Heart right ventricle (tissue), 16 donors: ENCODE measurements around the gene ATP8B3. TPM values are rescaled to one million over a fixed set of nuclear protein-coding genes. Genes with fewer than 3 reads are reported as not detected.

Experiments used
- ATAC-seq, 8 donors: fragments of 200-7000 bp; cut with Tn5 transposase; one replicate each; pipeline ENCODE4 v1.9.1; 2020; ENCODE audit warnings: mild to moderate bottlenecking in 8 of 8, moderate library complexity in 8 of 8, moderate number of reproducible peaks in 1 of 8
- DNase-seq, 2 donors: peaks; one replicate each; pipeline ENCODE4 v3.0.0-alpha.2; 2020
- H3K27ac ChIP-seq, 10 donors: fragments of 200-600 bp; sonication (generic) in 2 of 10; one replicate each; pipeline versions ENCODE4 v1.5.0 to v1.8.0; 2020 to 2022; ENCODE audit warnings: mild to moderate bottlenecking in 3 of 10
- H3K27me3 ChIP-seq, 7 donors: fragments of 200-600 bp; one replicate each; pipeline ENCODE4 v1.8.0; 2021 to 2022; ENCODE audit warnings: mild to moderate bottlenecking in 2 of 7
- H3K36me3 ChIP-seq, 9 donors: fragments of 200-600 bp; sonication (generic) in 1 of 9; one replicate each; pipeline versions ENCODE4 v1.5.0 to v1.8.0; 2020 to 2022; ENCODE audit warnings: mild to moderate bottlenecking in 2 of 9
- H3K4me1 ChIP-seq, 9 donors: fragments of 200-600 bp; sonication (generic) in 1 of 9; one replicate each; pipeline versions ENCODE4 v1.5.0 to v1.8.0; 2020 to 2022; ENCODE audit warnings: mild to moderate bottlenecking in 4 of 9
- H3K4me3 ChIP-seq, 10 donors: fragments of 200-600 bp; sonication (generic) in 2 of 10; one replicate each; pipeline versions ENCODE4 v1.5.0 to v1.8.0; 2020 to 2022; ENCODE audit warnings: mild to moderate bottlenecking in 7 of 10, moderate library complexity in 2 of 10
- H3K9me3 ChIP-seq, 11 donors: fragments of 200-600 bp in 10 of 11; sonication (generic) in 2 of 11; one replicate each; pipeline versions ENCODE4 v1.5.0 to v1.8.0; 2013 to 2022; ENCODE audit warnings: mild to moderate bottlenecking in 2 of 11, control low read depth in 1 of 11, moderate library complexity in 1 of 11
- WGBS, 2 donors: extraction: QIAGEN DNeasy Blood & Tissue Kit; methylation state at CpG; one replicate each; pipeline ENCODE4 v1.1.7; 2013; ENCODE audit warnings: inconsistent platforms in 1 of 2; 5-methylcytosine and 5-hydroxymethylcytosine counted together
- intact Hi-C, 10 donors: fragments of 100-400 bp; cut with DNase I; formaldehyde crosslinking; loops; one replicate each; pipeline versions ENCODE4 v1.11.1 to v1.14.2; 2022
- polyA plus RNA-seq, 2 donors: library from polyadenylated mRNA; stranded (reverse); fragments of 200-250 nt; gene quantifications; one replicate each; pipeline ENCODE4 v1.2.3, GENCODE V29; 2013
- total RNA-seq, 10 donors: library from RNA; stranded (reverse); fragmentation: NEBNext Ultra II Directional in 3 of 10; extraction: Animal tissue kit (Norgen Biotek cat#: 25700) in 3 of 10; gene quantifications; one replicate each; pipeline versions ENCODE4 v1.2.1 to v1.2.4, GENCODE V29; 2021 to 2023
- TF ChIP-seq, protein P1 (sequence below), 9 donors: fragments of 200-600 bp; sonication (generic) in 2 of 9; IDR thresholded peaks; one replicate each; pipeline versions ENCODE4 v1.5.0 to v1.8.0; 2021 to 2022; ENCODE audit warnings: antibody characterized with exemption in 9 of 9, mild to moderate bottlenecking in 5 of 9, moderate library complexity in 1 of 9
- donor health status: Arrhythmogenic right ventricular cardiomyopathy.
- donor health status: ischemic (EF 13 %, LVEDD 7.1; RV severe dilation, severe dysfunction).
- donor health status: healthy with polysubstance abuse.
- donor health status: DM: no; HTN: yes; CAD: no.
- donor health status: DM: no; HTN: no; CAD: no.
- donor health status: ischemic (EF 25% LVEDD 6.9; RV normal size, moderate dysfunction).
- donor health status: ischemic (EF 25% LVEDD 5.7; RV mildly dilated, moderate dysfunction).
- donor health status: healthy.
- donor health status: DM: yes; HTN: yes; CAD: no.
- donor health status: Ischemic cardiomyopathy.
- donor health status: ischemic (EF 35%, LVEDD 5.7; RV mildly dilated, moderate dysfunction).
- donor health status: nonischemic (EF 11% LVEDD 7.7; RV severe dilation, severe dysfunction).
- donor health status: DM: yes; HTN: yes; CAD: no.
- donor health status: PGD.
- donor health status: ischemic (EF 29% LVEDD 5.4; RV normal size, mild dysfunction).
- donor health status: nonischemic (EF 23%, LVEDD 6.1; RV moderate dilation, normal function).

The ATP8B3 gene
- total and polyA plus RNA-seq, 12 donors, result 0.13 to 3.4 (median 0.52) TPM

DNA sequence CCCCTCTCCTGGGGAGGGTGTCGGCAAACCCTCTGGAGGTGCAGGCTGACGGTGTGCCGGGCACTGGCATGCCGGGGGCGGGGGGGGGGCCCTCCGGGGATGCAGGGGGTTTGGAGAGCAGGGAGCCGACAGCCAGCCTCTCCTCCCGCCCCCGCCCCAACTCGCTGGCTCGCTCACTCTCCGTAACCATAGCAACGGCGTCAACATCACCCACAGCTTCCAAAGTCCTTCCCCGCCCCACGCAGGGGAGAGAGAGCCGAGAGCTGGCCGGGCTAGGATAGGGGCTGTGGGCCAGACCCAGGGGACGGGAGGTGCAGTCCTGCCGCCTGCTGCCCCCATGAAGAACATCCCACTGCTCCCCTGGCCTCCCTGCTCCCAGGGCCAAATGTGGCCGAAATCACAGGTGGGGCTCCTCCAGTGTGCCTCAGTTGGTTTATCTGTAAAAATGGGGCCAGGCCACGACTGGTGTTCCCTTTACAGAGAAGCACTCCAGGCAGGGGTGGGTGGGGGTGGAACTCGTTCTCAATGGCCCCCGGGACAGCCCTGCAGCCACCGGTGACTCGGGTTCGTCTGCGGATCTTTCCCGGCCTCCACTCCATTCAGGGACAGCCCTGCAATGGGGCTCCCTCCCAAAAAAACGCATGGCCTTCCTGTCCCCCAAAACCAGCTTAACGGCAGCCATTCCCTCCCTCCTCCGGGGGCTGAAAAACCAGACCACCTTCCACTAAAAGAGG is 48.1 kb upstream of the ATP8B3 start:
- no peaks in the 10 kb centered on the region for H3K27me3 ChIP-seq
- intact Hi-C loops, result loop anchor here in 1 of 10 donors (10.0 kb wide), 1 partner anchor 205 kb away; no protein-coding TSS in a partner anchor
- TF ChIP-seq, protein P1, sequence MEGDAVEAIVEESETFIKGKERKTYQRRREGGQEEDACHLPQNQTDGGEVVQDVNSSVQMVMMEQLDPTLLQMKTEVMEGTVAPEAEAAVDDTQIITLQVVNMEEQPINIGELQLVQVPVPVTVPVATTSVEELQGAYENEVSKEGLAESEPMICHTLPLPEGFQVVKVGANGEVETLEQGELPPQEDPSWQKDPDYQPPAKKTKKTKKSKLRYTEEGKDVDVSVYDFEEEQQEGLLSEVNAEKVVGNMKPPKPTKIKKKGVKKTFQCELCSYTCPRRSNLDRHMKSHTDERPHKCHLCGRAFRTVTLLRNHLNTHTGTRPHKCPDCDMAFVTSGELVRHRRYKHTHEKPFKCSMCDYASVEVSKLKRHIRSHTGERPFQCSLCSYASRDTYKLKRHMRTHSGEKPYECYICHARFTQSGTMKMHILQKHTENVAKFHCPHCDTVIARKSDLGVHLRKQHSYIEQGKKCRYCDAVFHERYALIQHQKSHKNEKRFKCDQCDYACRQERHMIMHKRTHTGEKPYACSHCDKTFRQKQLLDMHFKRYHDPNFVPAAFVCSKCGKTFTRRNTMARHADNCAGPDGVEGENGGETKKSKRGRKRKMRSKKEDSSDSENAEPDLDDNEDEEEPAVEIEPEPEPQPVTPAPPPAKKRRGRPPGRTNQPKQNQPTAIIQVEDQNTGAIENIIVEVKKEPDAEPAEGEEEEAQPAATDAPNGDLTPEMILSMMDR (IDR thresholded peaks at IDR 0.05), result no peak
- H3K4me1 ChIP-seq, result peaks cover 30 to 82% (median 70%) of the 10 kb centered on the region in 9 donors
- peak overlapping the region in 6 of 10 donors; percentile 23 to 68 (median 45) for H3K27ac ChIP-seq
- WGBS, 2 donors, result 30 to 39% methylated on average over 27 to 32 of the region's 32 CpGs
- H3K36me3 ChIP-seq, result no peaks in the 10 kb centered on the region
- peak overlapping the region in 5 of 10 donors; percentile 0 to 84 (median 24) for H3K4me3 ChIP-seq
- DNase-seq (peak in 1 of 2 donors; percentile 79), ATAC-seq (no peak)
- H3K9me3 ChIP-seq, result no peaks in the 10 kb centered on the region

DNA sequence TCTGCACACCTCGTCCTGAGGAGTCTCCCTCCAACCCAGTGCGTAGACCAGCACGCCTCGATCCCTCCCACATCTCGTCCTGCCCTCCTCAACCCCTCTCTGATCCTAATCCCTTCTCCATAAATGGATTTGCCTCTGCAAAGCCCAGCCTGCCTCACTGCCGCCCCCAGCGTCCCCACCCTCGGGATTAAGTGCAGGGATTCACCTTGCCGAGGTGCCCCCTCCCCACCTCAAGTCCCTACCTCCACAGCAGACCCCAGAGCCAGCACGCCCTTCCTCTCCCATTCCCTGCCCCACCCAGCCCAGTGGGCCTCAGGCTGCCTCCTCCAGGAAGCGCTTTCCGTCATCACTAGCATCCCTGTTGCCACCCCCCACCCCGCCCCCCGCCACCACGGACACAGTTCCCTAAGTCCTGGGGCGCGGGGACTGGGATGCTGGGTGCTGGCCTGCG is 47.3 kb upstream of the ATP8B3 start:
- Histone ChIP-seq H3K4me3 (peak overlapping the region in 1 of 10 donors; percentile 24), H3K27me3 (no peaks in the 10 kb centered on the region), H3K36me3 (peaks cover 0 to under 1% (median 0%) of the 10 kb centered on the region in 9 donors), H3K27ac (peak overlapping the region in 6 of 10 donors; percentile 23 to 58 (median 45)), H3K9me3 (no peaks in the 10 kb centered on the region), H3K4me1 (peaks cover 34 to 82% (median 76%) of the 10 kb centered on the region in 9 donors)
- ATAC-seq (no peak), DNase-seq (no peak)
- TF ChIP-seq, protein P1 (IDR thresholded peaks at IDR 0.05), result no peak
- 66% methylated on average over 18 of the region's 18 CpGs for WGBS, 2 donors
- intact Hi-C loops, result no loop called here

DNA sequence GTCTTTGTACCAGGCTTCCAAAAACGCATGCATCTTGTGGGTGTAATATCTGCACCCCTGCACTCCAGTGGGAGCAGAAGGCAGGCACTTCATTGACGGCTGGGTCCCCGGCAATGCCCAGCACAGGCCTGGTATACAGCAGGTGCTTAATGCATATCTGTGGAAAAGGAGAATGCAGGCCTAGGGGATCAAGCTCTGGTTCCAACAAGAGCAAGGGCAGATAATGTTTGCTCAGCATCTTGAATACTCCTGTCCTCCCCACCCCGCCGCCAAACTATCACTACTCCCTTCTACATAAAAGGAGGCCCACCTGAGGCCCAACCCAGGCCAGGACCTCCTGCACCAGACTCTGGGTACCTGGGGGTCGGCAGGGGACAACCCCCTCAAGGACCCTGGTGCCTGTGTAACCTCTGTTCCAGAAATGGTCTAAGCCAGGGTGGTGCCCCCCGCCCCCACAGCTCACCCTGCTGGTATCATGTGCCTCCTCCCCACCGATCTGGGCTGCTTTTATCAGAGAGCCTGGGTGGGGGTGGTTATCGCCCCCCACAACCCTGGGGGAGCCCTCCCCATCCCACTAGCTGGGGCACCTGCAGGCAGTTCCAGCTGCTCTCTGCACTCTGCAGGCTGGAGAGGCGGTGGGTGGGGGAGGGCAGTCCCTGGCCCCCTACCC is 46.5 kb upstream of the ATP8B3 start:
- ATAC-seq, result no peak
- 77 to 80% methylated on average over 10 of the region's 10 CpGs for WGBS, 2 donors
- Histone ChIP-seq H3K36me3 (peaks cover 0 to 6% (median 0%) of the 10 kb centered on the region in 9 donors), H3K27me3 (no peaks in the 10 kb centered on the region), H3K9me3 (no peaks in the 10 kb centered on the region), H3K4me3 (no peak overlapping the region), H3K4me1 (peaks cover 38 to 88% (median 84%) of the 10 kb centered on the region in 9 donors), H3K27ac (peak overlapping the region in 8 of 10 donors; percentile 82 to 97 (median 94))
- TF ChIP-seq, protein P1 (IDR thresholded peaks at IDR 0.05), result no peak
- no peak for DNase-seq
- intact Hi-C loops, result no loop called here

DNA sequence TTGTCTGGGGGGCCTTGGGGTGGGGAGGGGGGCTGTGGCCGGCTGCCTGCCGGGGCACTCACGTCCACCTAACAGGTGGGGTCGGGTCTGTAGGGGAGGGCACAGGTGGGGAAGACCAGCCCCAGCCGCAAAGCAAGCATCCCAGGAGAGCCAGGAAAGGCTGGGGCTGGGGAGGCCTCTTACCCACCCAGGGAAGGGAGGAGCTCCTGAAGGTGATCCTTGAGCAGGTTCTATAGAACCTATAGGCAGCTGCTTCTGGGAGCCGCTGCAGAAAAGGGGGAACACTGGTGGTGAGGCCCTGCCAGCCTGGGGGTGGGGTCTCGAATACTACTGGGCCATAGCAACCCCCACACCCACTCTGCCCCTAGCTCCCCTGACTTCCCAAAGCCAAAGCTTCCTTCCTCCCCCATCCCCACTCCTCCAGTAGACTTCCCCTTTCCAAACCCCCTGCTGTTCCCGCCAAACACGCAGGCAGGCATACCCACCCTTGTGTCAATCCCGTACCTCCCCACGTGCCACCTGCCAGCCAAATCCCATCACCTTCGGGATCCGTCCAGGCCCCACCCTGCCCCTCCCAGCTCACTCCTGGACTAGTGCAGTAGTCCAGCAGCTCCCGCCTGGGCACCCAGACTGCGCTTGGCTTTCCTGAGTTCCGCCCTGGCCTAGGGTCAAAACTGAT is 45.7 kb upstream of the ATP8B3 start:
- TF ChIP-seq, protein P1 (IDR thresholded peaks at IDR 0.05), result no peak
- no peak for ATAC-seq
- Histone ChIP-seq H3K9me3 (no peaks in the 10 kb centered on the region), H3K4me3 (peak overlapping the region in 9 of 10 donors; percentile 44 to 67 (median 59)), H3K27ac (peak overlapping the region; percentile 70 to 97 (median 94)), H3K36me3 (peaks cover 0 to 6% (median 0%) of the 10 kb centered on the region in 9 donors), H3K4me1 (peaks cover 39 to 94% (median 87%) of the 10 kb centered on the region in 9 donors), H3K27me3 (no peaks in the 10 kb centered on the region)
- intact Hi-C loops, result no loop called here
- 63 to 64% methylated on average over 15 to 16 of the region's 16 CpGs for WGBS, 2 donors
- no peak for DNase-seq
